Aorta (tissue), 5 donors: ENCODE results near the gene SH2D4B. TPM values are rescaled to one million over a fixed set of nuclear protein-coding genes. Genes with fewer than 3 reads are reported as not detected.

Experiments used
- ATAC-seq: fragments of 200-7000 bp; cut with Tn5 transposase; one replicate; pipeline ENCODE4 v1.9.1; 2022; ENCODE audit warnings: moderate library complexity; ENCODE audit not compliant: low FRiP score
- DNase-seq, 2 donors: peaks; one replicate each; pipeline ENCODE4 v3.0.0-alpha.2; 2020
- H3K27ac ChIP-seq, 2 donors: one replicate each; pipeline ENCODE4 v1.5.1; 2013; ENCODE audit warnings: low read length in 2 of 2, mild to moderate bottlenecking in 2 of 2, moderate library complexity in 2 of 2, control low read depth in 1 of 2, inconsistent platforms in 1 of 2, low read depth in 1 of 2
- H3K27me3 ChIP-seq, 2 donors: one replicate each; pipeline ENCODE4 v1.6.1; 2013; ENCODE audit warnings: control low read depth in 1 of 2, low read length in 1 of 2, mild to moderate bottlenecking in 1 of 2, moderate library complexity in 1 of 2; ENCODE audit not compliant: insufficient read depth in 2 of 2, control insufficient read depth in 1 of 2
- H3K36me3 ChIP-seq, 2 donors: one replicate each; pipeline ENCODE4 v1.6.1; 2013; ENCODE audit warnings: control low read depth in 1 of 2, low read length in 1 of 2, mild to moderate bottlenecking in 1 of 2; ENCODE audit not compliant: insufficient read depth in 2 of 2, control insufficient read depth in 1 of 2
- H3K4me1 ChIP-seq, 2 donors: one replicate each; pipeline ENCODE4 v1.6.1; 2013; ENCODE audit warnings: low read length in 2 of 2, control low read depth in 1 of 2, mild to moderate bottlenecking in 1 of 2, moderate library complexity in 1 of 2; ENCODE audit not compliant: insufficient read depth in 2 of 2, control insufficient read depth in 1 of 2
- H3K4me3 ChIP-seq, 2 donors: one replicate each; pipeline ENCODE4 v1.5.1; 2013; ENCODE audit warnings: low read length in 2 of 2, control low read depth in 1 of 2, mild to moderate bottlenecking in 1 of 2
- H3K9me3 ChIP-seq: one replicate; pipeline ENCODE4 v1.6.1; 2013; ENCODE audit warnings: mild to moderate bottlenecking, low read length; ENCODE audit not compliant: control insufficient read depth
- WGBS, 2 donors: extraction: QIAGEN DNeasy Blood & Tissue Kit; methylation state at CpG; one replicate each; pipeline ENCODE4 v1.1.7; 2013; 5-methylcytosine and 5-hydroxymethylcytosine counted together
- intact Hi-C, 2 donors: fragments of 100-400 bp; cut with DNase I; formaldehyde crosslinking; loops; one replicate each; pipeline versions ENCODE4 v1.14.2 to v1.15.0; 2022
- polyA plus RNA-seq, 2 donors: library from polyadenylated mRNA; stranded (reverse); fragments of 200-250 nt; gene quantifications; one replicate each; pipeline ENCODE4 v1.2.3, GENCODE V29; 2013
- total RNA-seq, 2 donors: library from RNA; stranded (reverse); fragmentation: NEBNext Ultra II Directional; extraction: Animal tissue kit (Norgen Biotek cat#: 25700); gene quantifications; one replicate each; pipeline ENCODE4 v1.2.1, GENCODE V29; 2021
- donor health status: healthy with polysubstance abuse.
- donor health status: Bipolar disorder and iron deficiency.
- donor health status: DM: no; HTN: no; CAD: no.
- donor health status: DM: no; HTN: no; CAD: no.
- donor health status: DM: yes; HTN: yes; CAD: no.

SH2D4B gene
- total and polyA plus RNA-seq, 4 donors: 0.27 to 0.52 TPM; not detected in 2

- no peak for ATAC-seq
- intact Hi-C loops: no loop called here
- Histone ChIP-seq H3K9me3 (no peaks in the 10 kb centered on the region), H3K27ac (no peak overlapping the region), H3K4me1 (no peaks in the 10 kb centered on the region), H3K4me3 (no peak overlapping the region), H3K36me3 (no peaks in the 10 kb centered on the region), H3K27me3 (no peaks in the 10 kb centered on the region)
- 89 to 93% methylated on average over 12 of the region's 12 CpGs for WGBS, 2 donors
- no peak for DNase-seq
Observed at GRCh38 chr10:80544316-80544953, 6.7 kb downstream of the SH2D4B start.

DNA sequence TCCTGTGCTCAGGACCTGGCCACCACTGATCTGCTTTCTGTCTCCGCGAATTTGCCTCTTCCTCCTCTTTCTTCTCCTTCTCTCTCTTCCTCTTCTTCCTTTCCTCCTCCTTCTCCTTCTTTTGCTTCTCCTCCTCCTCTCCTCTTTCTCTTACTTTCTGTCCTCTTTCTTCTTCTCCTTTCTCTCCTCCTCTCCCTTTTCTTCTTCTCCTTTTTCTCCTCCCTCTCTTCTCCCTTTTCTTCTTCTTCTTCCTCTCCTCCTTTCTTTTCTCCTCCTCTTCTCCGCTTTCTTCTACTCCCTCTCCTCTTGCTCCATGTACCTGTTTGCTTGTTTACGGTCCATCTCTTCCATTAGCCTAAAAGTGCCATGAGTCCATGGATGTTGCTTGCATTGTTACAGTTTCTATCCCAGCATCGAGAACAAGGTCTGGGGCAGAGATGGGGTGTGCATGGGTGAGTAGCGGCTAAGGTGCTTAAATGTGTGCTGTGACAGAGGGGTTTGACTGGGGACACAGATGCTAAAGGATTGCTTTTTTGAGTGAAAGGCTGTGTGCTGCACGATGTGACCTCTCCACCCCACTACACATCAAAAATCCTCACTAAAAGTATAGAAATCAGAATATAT is 7.7 kb downstream of the SH2D4B start:
- Histone ChIP-seq H3K27me3 (no peaks in the 10 kb centered on the region), H3K27ac (no peak overlapping the region), H3K4me3 (no peak overlapping the region), H3K9me3 (no peaks in the 10 kb centered on the region), H3K36me3 (no peaks in the 10 kb centered on the region), H3K4me1 (no peaks in the 10 kb centered on the region)
- 87% methylated on average over 7 of the region's 7 CpGs for WGBS, 2 donors
- intact Hi-C loops: no loop called here
- ATAC-seq: no peak
- DNase-seq: no peak

DNA sequence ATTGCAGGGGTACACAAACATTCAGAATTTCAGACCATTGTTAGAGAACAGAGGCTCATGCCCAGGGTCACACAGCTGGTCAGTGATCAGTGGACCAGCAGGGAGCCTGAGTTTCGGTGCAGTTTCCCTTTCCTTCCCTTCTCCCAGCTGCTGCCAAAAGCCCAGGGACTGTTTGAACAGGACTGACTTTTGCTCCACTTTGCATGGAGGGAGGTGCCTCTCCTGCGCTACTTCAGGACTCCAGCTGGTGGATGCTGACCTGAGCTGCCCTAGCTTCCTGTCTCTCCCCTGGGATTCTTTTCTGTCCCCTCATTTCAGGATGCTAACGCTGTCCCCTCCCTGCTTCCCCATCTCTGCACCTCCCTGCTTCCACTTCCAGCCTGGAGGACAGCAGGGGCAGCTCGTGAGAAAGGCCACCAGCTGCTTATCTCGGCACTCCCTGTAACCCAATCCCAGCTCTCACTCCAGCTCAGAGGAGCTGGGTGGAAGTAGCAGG is 14.5 kb downstream of the SH2D4B start:
- Histone ChIP-seq H3K9me3 (no peaks in the 10 kb centered on the region), H3K27ac (no peak overlapping the region), H3K4me1 (no peaks in the 10 kb centered on the region), H3K36me3 (no peaks in the 10 kb centered on the region), H3K27me3 (no peaks in the 10 kb centered on the region), H3K4me3 (no peak overlapping the region)
- ATAC-seq: no peak
- DNase-seq: no peak
- 38 to 49% methylated on average over 5 of the region's 5 CpGs for WGBS, 2 donors
- intact Hi-C loops: no loop called here

- 88% methylated on average over 5 of the region's 5 CpGs for WGBS, 2 donors
- intact Hi-C loops: no loop called here
- no peak overlapping the region for H3K27ac ChIP-seq
- DNase-seq: no peak
- H3K9me3 ChIP-seq: no peaks in the 10 kb centered on the region
- H3K27me3 ChIP-seq: no peaks in the 10 kb centered on the region
- H3K4me3 ChIP-seq: no peak overlapping the region
- no peaks in the 10 kb centered on the region for H3K36me3 ChIP-seq
- ATAC-seq: no peak
- no peaks in the 10 kb centered on the region for H3K4me1 ChIP-seq
Observed at GRCh38 chr10:80553436-80553835, 15.7 kb downstream of the SH2D4B start.

DNA sequence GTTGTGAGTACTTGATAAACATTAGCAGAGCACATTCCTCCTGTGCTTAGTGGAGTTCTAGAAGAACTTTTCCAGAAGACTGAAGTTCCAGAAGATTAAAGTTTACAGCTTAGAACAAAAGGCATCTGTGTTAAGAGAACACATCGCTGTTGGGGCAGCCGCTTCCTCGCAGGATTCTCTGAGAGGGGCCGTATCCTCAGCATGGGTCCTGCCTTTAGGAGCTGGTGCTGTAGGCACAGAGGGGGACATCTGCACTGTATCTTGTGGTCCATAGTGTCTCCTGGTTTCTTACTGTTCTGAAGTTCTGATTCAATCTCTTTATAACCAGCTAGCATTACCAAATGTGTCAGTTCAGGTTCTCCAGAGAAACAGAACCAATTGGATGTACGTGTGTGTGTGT is 16.3 kb downstream of the SH2D4B start:
- Histone ChIP-seq H3K27me3 (no peaks in the 10 kb centered on the region), H3K9me3 (no peaks in the 10 kb centered on the region), H3K4me3 (no peak overlapping the region), H3K4me1 (no peaks in the 10 kb centered on the region), H3K36me3 (no peaks in the 10 kb centered on the region), H3K27ac (no peak overlapping the region)
- 84 to 86% methylated on average over 5 of the region's 5 CpGs for WGBS, 2 donors
- intact Hi-C loops: no loop called here
- DNase-seq: no peak
- ATAC-seq: no peak

- no peaks in the 10 kb centered on the region for H3K27me3 ChIP-seq
- no peaks in the 10 kb centered on the region for H3K9me3 ChIP-seq
- intact Hi-C loops: no loop called here
- H3K36me3 ChIP-seq: no peaks in the 10 kb centered on the region
- H3K4me3 ChIP-seq: no peak overlapping the region
- DNase-seq (no peak), ATAC-seq (no peak)
- 61 to 65% methylated on average over 5 of the region's 5 CpGs for WGBS, 2 donors
- H3K27ac ChIP-seq: no peak overlapping the region
- no peaks in the 10 kb centered on the region for H3K4me1 ChIP-seq
Observed at GRCh38 chr10:80555415-80555814, 17.7 kb downstream of the SH2D4B start.

DNA sequence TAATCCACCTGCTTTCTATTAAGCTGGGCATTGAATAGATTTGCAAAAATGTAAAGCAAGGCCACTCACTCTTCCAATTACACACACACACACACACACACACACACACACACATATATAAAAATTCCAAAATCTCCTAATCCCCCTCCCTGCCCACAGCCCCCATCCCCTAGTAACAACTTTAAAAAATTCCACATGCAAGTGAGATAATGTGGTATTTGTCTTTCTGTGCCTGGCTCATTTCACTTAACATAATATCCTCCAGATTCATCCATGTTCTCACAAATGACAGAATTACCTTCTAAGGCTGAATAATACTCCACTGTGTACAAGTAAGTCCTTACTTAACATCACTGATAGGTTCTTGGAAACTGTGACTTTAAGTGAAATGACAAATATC is 24.2 kb downstream of the SH2D4B start:
- Histone ChIP-seq H3K4me1 (no peaks in the 10 kb centered on the region), H3K9me3 (no peaks in the 10 kb centered on the region), H3K36me3 (no peaks in the 10 kb centered on the region), H3K27me3 (no peaks in the 10 kb centered on the region), H3K27ac (no peak overlapping the region), H3K4me3 (no peak overlapping the region)
- DNase-seq (no peak), ATAC-seq (no peak)
- intact Hi-C loops: no loop called here

DNA sequence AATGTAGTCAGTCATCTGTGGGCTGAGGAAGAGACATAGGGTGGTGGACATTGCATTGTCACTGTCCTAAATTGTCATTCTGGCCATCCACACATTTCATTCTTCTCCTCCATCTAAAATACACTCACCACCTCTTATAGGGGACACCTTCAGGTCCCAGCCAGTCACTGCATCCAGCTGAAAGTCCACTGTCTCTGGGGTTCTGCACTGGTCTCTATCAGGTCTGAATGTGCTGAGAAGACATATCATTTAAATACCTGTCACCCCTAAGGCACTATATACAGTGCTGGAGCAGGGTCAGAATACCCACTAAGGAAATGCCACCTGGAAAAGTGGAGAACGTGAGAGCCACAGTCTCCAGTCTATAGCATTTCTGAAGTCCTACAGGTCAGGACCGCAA is 29.6 kb downstream of the SH2D4B start:
- Histone ChIP-seq H3K36me3 (no peaks in the 10 kb centered on the region), H3K4me1 (no peaks in the 10 kb centered on the region), H3K9me3 (no peaks in the 10 kb centered on the region), H3K4me3 (no peak overlapping the region), H3K27me3 (no peaks in the 10 kb centered on the region), H3K27ac (no peak overlapping the region)
- intact Hi-C loops: no loop called here
- no peak for DNase-seq
- ATAC-seq: no peak
- WGBS, 2 donors: 85 to 88% methylated on average over 2 of the region's 2 CpGs

DNA sequence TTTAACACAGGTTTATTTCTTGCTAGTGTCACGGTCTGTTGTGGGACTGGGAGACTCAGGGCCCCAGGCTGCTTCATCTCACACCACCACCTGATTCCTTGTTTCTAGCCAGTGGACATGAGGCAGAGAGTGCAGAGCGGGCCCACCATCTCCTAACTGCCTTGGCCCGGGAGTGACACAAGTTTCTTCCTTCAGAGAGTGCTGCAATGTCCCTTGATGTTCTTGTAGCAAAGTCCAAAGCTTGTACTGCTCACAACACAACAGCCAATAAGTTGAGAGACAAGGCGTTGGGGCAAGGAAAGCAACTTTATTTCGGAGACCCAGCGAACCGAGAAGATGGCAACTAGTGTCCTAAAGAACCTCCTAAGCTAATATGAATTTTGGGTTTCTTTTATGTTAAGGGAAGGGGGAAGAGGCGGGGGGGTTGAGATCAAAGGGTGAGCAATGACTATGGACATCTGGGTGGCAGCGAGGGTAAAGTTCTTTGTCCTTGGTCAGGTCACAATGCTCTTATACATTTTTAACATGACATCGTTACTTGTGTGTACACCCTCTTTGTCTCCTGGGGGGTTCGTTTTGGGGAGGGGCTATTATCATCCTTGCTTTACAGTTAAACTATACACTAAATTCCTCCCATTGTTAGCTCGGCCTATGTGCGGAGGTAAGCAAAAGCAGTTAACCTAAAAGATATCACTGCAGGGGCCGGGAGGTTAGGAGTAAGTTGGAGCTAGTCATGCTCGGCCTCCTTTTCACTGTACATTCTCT is 31.6 kb downstream of the SH2D4B start:
- intact Hi-C loops: no loop called here
- H3K4me3 ChIP-seq: no peak overlapping the region
- no peaks in the 10 kb centered on the region for H3K36me3 ChIP-seq
- DNase-seq (no peak), ATAC-seq (no peak)
- H3K4me1 ChIP-seq: no peaks in the 10 kb centered on the region
- no peaks in the 10 kb centered on the region for H3K9me3 ChIP-seq
- H3K27me3 ChIP-seq: no peaks in the 10 kb centered on the region
- 91 to 93% methylated on average over 15 of the region's 15 CpGs for WGBS, 2 donors
- no peak overlapping the region for H3K27ac ChIP-seq
